CD4-positive, alpha-beta T cell (primary cell): ENCODE results near the gene SLCO2A1. TPM values are rescaled to one million over a fixed set of nuclear protein-coding genes. Genes with fewer than 3 reads are reported as not detected.

Experiments
- ATAC-seq: fragments of 200-7000 bp; cut with Tn5 transposase; one replicate; pipeline ENCODE4 v1.10.0; 2022; ENCODE audit warnings: mild to moderate bottlenecking; ENCODE audit not compliant: poor library complexity
- CTCF ChIA-PET: fragments of 350-600 bp; sonication (Branson Sonifier 250); formaldehyde crosslinking; loops from one replicate; lab custom pipeline; 2021; ENCODE audit warnings: antibody characterized with exemption, inconsistent platforms; lab: Charles Lee
- POLR2A ChIA-PET: fragments of 350-600 bp; sonication (Branson Sonifier 250); formaldehyde crosslinking; loops from one replicate; lab custom pipeline; 2021; ENCODE audit warnings: antibody characterized with exemption, inconsistent platforms; lab: Charles Lee
- DNase-seq, 14 experiments: peaks; one replicate each; pipeline ENCODE4 v3.0.0-alpha.2; 2013 to 2020; ENCODE audit warnings: mixed read lengths in 2 of 14
- H3K27ac ChIP-seq, 2 donors: one replicate each; pipeline versions ENCODE4 v1.5.1 to v1.7.0; 2013; ENCODE audit warnings: low read length in 2 of 2, low read depth in 1 of 2, mild to moderate bottlenecking in 1 of 2
- H3K27me3 ChIP-seq, 2 experiments: 1 replicate in 1 of 2; 2 replicates in 1 of 2; pipeline versions ENCODE4 v1.6.1 to v1.7.0; 2013; ENCODE audit warnings: low read length in 2 of 2, control low read depth in 1 of 2, mild to moderate bottlenecking in 1 of 2, moderate library complexity in 1 of 2; ENCODE audit not compliant: insufficient read depth in 2 of 2, control insufficient read depth in 1 of 2
- H3K36me3 ChIP-seq: one replicate; pipeline ENCODE4 v1.6.1; 2013; ENCODE audit warnings: low read length, control low read depth; ENCODE audit not compliant: insufficient read depth
- H3K4me1 ChIP-seq: one replicate; pipeline ENCODE4 v1.6.1; 2013; ENCODE audit warnings: low read length, control low read depth; ENCODE audit not compliant: insufficient read depth
- H3K4me3 ChIP-seq: one replicate; pipeline ENCODE4 v1.5.1; 2013; ENCODE audit warnings: mild to moderate bottlenecking, low read length, moderate library complexity
- H3K9me3 ChIP-seq, 2 experiments: 1 replicate in 1 of 2; 2 replicates in 1 of 2; pipeline versions ENCODE4 v1.6.1 to v1.7.0; 2013; ENCODE audit warnings: low read length in 2 of 2, mild to moderate bottlenecking in 2 of 2, control low read depth in 1 of 2, moderate library complexity in 1 of 2; ENCODE audit not compliant: control insufficient read depth in 1 of 2, insufficient read depth in 1 of 2
- H3K27ac Mint-ChIP-seq: one replicate; pipeline ENCODE4 v1.8.0; 2020; ENCODE audit warnings: mixed read lengths
- H3K27me3 Mint-ChIP-seq: one replicate; pipeline ENCODE4 v1.8.0; 2021; ENCODE audit warnings: mixed read lengths
- H3K36me3 Mint-ChIP-seq: one replicate; pipeline ENCODE4 v1.8.0; 2021; ENCODE audit warnings: low read depth, mixed read lengths
- H3K4me1 Mint-ChIP-seq: one replicate; pipeline ENCODE4 v1.8.0; 2021; ENCODE audit warnings: low read depth, mixed read lengths
- H3K4me3 Mint-ChIP-seq: one replicate; pipeline ENCODE4 v1.8.0; 2020; ENCODE audit warnings: mild to moderate bottlenecking, mixed read lengths
- H3K9me3 Mint-ChIP-seq: one replicate; pipeline ENCODE4 v1.8.0; 2020; ENCODE audit warnings: mixed read lengths
- intact Hi-C, 2 experiments: fragments of 100-400 bp; cut with DNase I in 1 of 2; cut with micrococcal nuclease in 1 of 2; formaldehyde crosslinking; loops; one replicate each; pipeline versions ENCODE4 v1.15.1 to v1.9.0; 2023 to 2025; cut with DNase I, micrococcal nuclease
- total RNA-seq, 174 experiments: library from RNA in 2 of 174; stranded (reverse) in 2 of 174; gene quantifications; one replicate each; pipeline ENCODE4 v1.2.3 and lab custom pipeline; 2021 to 2026
- TF ChIP-seq, protein P1 (sequence below): fragments of 200-600 bp; IDR thresholded peaks from one replicate; pipeline ENCODE4 v1.8.0; 2022; ENCODE audit warnings: antibody characterized with exemption, mild to moderate bottlenecking

The SLCO2A1 gene
- total RNA-seq, 2 experiments from 2014 or later = not detected

DNA sequence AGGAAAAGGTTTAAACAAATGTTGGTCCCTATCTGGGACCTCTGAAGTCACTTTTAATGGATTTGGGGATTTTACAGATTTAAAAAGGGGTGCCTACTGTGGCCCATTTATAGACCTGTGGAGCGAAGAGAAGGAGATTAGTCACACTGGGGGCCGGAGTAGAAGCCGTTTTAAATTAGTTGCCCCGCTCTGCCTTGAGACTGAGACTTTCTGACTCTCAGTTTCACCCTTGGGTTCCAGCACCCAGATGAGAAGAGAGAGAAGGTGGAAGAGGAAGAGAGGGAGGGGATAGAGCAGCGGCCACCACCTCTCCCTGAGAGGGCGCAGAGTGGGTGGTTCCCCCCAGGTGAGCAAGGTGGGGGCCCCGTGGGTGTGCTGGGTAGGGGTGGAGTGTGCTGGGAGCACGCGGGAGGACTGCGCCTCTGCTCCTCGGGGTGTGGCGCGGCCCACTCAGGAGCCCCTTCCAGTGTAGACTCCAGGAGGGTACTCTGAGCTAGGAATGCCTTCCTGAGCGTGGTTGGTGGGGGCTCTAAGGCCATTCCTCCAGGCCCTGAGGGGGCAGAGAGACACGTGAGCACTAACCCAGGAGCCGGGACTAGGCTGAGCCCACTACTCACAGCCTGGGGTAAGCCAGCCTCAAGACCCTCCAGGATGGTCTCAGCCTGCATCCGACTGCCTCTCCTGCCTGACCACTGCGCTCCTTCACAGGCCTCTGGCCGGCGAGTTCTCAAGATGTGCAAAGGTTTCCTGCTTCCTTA lies 101.4 kb downstream of the SLCO2A1 start:
- TF ChIP-seq, protein P1, sequence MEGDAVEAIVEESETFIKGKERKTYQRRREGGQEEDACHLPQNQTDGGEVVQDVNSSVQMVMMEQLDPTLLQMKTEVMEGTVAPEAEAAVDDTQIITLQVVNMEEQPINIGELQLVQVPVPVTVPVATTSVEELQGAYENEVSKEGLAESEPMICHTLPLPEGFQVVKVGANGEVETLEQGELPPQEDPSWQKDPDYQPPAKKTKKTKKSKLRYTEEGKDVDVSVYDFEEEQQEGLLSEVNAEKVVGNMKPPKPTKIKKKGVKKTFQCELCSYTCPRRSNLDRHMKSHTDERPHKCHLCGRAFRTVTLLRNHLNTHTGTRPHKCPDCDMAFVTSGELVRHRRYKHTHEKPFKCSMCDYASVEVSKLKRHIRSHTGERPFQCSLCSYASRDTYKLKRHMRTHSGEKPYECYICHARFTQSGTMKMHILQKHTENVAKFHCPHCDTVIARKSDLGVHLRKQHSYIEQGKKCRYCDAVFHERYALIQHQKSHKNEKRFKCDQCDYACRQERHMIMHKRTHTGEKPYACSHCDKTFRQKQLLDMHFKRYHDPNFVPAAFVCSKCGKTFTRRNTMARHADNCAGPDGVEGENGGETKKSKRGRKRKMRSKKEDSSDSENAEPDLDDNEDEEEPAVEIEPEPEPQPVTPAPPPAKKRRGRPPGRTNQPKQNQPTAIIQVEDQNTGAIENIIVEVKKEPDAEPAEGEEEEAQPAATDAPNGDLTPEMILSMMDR = no peak
- ATAC-seq (no peak), DNase-seq (no peak)
- Mint-ChIP-seq H3K9me3 (no peaks in the 10 kb centered on the region), H3K27me3 (peaks cover 18% of the 10 kb centered on the region), H3K4me3 (peak overlapping the region; percentile 80), H3K27ac (no peak overlapping the region), H3K4me1 (peaks cover 7% of the 10 kb centered on the region), H3K36me3 (no peaks in the 10 kb centered on the region)
- ChIA-PET CTCF (interaction anchor here (0.7 to 0.9 kb wide), 3 partner anchors 108 to 1202 kb away, joined by 3 to 5 read pairs (median 4); no protein-coding TSS in a partner anchor), POLR2A (no interaction called here)
- Histone ChIP-seq H3K36me3 (no peaks in the 10 kb centered on the region), H3K4me1 (peaks cover 14% of the 10 kb centered on the region), H3K27ac (no peak overlapping the region), H3K4me3 (peak overlapping the region; percentile 32), H3K27me3 (peaks cover 0 to 9% of the 10 kb centered on the region in 2 experiments), H3K9me3 (no peaks in the 10 kb centered on the region)
- intact Hi-C loops = loop anchor here (5.0 kb wide), 1 partner anchor 266 kb away; the partner anchor contains the start of gene TOPBP1 (in 2 of the 2)

GRCh38 chr3:133927540-133928066 lies 102.1 kb downstream of the SLCO2A1 start:
- H3K27me3 ChIP-seq = peaks cover 0 to 9% of the 10 kb centered on the region in 2 experiments
- H3K36me3 ChIP-seq = no peaks in the 10 kb centered on the region
- ChIA-PET CTCF (interaction anchor here (0.7 to 0.9 kb wide), 3 partner anchors 108 to 1201 kb away, joined by 3 to 5 read pairs (median 4); no protein-coding TSS in a partner anchor), POLR2A (no interaction called here)
- ATAC-seq = peak; percentile 97
- intact Hi-C loops = loop anchor here (1.0 to 5.0 kb wide), 6 partner anchors 109 to 1201 kb away; partner anchors contain the start of gene TOPBP1 (in 2 of the 2)
- no peak overlapping the region for H3K27ac ChIP-seq
- Mint-ChIP-seq H3K4me1 (peaks cover 7% of the 10 kb centered on the region), H3K27me3 (peaks cover 18% of the 10 kb centered on the region), H3K36me3 (no peaks in the 10 kb centered on the region), H3K4me3 (peak overlapping the region; percentile 80), H3K27ac (no peak overlapping the region), H3K9me3 (no peaks in the 10 kb centered on the region)
- TF ChIP-seq, protein P1 = peak; percentile 54
- peaks cover 14% of the 10 kb centered on the region for H3K4me1 ChIP-seq
- peak; percentile 47 to 90 (median 68) for DNase-seq
- H3K9me3 ChIP-seq = no peaks in the 10 kb centered on the region
- H3K4me3 ChIP-seq = peak overlapping the region; percentile 51

GRCh38 chr3:133926736-133927539 lies 102.8 kb downstream of the SLCO2A1 start:
- Mint-ChIP-seq H3K36me3 (no peaks in the 10 kb centered on the region), H3K9me3 (no peaks in the 10 kb centered on the region), H3K27ac (no peak overlapping the region), H3K4me1 (peaks cover 7% of the 10 kb centered on the region), H3K4me3 (peak overlapping the region; percentile 47), H3K27me3 (peaks cover 18% of the 10 kb centered on the region)
- peak overlapping the region; percentile 51 for H3K4me3 ChIP-seq
- H3K4me1 ChIP-seq = peaks cover 14% of the 10 kb centered on the region
- no peak for DNase-seq
- TF ChIP-seq, protein P1 = no peak
- no peaks in the 10 kb centered on the region for H3K9me3 ChIP-seq
- POLR2A ChIA-PET = no interaction called here
- CTCF ChIA-PET = no interaction called here
- intact Hi-C loops = loop anchor here (1.0 to 5.0 kb wide), 6 partner anchors 108 to 1201 kb away; partner anchors contain the start of gene TOPBP1 (in 2 of the 2)
- H3K27me3 ChIP-seq = peaks cover 0 to 9% of the 10 kb centered on the region in 2 experiments
- no peaks in the 10 kb centered on the region for H3K36me3 ChIP-seq
- no peak overlapping the region for H3K27ac ChIP-seq
- ATAC-seq = no peak
